HG03060 (cell line): ENCODE results near the gene LRRC4B.
"Not testable (repeated sequence)": the region's sequence is repeated elsewhere in the genome, so short reads cannot be mapped to it uniquely, and the experiment has no call there.

Source experiments
- ATAC-seq: cut with Tn5 transposase; IDR thresholded peaks from one replicate; pipeline ENCODE4 v1.9.1; 2021; ENCODE audit warnings: low read depth, moderate number of reproducible peaks; ENCODE audit not compliant: unreplicated experiment

LRRC4B gene

DNA sequence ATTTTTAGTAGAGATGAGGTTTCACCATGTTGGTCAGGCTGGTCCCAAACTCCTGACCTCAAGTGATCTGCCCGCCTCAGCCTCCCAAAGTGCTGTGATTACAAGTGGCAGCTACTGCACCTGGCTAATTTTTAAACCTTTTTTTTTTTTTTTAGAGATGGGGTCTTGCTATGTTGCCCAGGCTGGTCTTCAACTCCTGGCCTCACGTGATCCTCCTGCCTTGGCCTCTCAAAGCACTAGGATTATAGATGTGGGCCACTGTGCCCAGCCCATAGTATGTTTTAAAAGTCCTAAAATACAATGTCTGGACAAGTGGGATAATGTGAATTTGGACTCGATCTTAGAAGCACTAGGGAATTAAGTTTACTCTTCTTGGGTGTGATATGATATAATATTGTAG is 8.5 kb upstream of the LRRC4B start:
- not testable (repeated sequence) for ATAC-seq

DNA sequence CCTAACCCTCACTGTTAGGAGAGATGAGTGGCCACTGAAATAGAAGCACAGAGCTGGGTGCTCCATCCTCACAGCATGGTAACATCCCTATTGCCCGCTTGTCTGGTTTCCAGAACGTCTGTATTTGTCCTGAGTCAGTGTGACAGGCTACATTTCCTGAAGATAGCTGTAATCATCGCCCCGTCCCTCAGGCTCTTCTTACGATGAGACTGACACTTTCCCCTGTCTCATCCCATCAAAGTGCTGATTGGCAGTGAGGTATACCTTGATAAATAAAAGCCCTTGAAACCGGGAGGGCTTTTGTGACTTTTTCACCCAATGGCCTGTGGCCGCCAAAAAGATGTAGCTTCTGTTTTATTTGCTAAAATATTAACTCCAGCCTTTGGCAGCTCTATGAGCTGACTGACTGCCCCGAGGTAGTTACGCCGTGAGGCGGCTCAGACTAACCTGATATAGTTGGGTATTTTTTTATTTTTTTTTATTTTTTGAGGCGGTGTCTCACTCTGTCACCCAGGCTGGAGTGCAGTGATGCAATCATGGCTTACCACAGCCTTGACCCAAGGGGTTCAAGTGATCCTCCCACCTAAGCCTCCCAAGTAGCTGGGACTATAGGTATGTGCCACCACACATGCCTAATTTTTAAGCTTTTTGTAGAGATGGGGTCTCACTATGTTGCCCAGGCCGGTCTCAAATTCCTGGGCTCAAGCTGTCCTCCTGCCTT is 5.7 kb upstream of the LRRC4B start:
- no peak for ATAC-seq

DNA sequence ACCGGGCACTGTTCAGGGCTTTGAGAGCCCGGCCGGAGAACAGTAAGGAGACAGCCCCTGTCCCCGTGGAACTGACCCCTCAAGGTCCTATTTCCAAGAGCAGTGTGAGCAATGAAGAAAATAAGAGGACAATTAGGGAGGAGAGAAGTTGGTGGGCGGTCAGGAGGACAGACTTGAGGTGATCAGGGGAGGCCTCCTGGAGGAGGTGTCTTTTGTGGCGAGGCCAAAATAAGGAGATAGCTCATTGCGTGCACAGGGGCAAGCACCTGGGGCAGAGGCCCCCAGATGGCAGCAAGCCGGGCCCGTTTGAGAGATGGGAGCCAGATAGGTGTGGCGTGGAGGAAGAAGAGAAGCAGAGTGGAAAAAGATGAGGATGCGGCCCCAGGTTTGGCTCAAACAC is 2.8 kb upstream of the LRRC4B start:
- no peak for ATAC-seq

DNA sequence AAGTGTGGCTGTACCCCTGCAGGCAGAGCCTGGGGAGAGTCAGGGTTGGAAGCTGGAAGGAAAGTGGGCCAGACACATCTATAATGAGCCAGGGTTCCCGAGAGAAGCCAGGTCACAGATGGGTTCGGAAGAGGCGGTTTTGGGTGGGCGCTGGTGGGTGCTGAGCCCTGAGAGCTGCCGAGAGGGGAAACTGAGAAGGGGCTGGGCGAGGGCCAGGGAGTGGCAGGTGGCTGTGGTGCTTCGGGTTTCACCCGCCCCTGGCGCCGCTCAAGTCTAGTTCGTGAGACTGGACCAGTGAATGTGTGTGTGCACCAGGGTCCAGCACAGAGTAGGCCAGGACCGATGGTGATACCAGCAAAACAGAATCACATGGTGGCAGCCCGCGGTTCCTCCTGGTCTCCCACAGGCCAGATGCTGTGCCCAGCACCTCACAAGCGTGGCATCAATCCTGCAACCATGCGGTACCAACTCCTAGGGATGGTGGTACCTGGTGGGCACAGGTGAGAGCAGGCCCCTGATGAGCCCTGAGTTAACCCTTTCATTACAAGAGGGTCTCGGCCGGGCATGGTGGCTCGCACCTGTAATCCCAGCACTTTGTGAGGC is 1.8 kb upstream of the LRRC4B start:
- no peak for ATAC-seq

DNA sequence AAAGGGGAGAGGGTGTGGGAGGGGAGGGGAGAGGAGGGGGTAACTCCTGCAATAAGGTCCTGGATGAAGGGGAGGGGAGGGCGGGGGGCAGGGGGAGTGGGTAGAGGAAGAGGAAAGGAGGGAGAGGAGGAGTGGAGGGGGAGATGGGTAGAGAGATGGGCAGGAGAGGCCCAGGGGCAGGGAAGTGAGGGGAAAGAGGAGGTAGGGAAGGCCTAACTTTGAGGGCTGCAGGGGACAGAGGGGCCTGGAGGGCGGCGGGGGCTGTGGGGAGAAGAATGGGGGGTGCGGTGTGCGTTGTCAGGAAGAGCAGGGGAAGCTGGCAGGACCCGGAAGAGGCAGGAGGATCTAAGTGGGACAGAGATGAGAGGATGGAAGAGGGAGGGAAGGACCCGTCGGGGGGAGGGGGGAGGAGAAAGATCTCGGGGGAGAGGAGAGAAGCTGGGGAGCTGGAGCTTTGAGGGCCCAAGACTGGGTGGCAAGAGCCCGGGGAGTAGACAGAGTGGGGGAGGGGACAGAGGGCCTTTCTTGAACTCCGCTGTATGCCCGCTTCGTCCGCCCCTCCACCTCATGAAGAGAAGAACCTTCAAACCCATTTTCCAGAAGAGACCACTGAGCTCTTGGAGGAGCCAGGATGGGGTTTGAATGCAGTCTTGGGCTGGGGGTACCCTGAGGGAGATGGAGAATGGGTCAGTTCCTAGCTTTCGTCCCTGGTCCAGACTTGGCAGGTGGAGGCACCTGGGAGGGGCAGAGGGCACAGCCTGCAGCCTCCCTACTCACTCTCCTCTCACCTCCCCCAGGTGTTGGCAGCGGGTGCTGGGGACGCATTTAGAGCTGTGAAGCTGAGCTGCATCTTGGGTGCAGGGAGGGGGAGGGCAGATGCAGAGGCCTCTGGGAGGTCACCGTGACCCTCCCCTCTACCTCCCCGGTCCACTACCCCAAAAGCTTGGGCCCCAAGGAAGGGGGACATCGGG is 778 bp upstream of the LRRC4B start:
- ATAC-seq = no peak

DNA sequence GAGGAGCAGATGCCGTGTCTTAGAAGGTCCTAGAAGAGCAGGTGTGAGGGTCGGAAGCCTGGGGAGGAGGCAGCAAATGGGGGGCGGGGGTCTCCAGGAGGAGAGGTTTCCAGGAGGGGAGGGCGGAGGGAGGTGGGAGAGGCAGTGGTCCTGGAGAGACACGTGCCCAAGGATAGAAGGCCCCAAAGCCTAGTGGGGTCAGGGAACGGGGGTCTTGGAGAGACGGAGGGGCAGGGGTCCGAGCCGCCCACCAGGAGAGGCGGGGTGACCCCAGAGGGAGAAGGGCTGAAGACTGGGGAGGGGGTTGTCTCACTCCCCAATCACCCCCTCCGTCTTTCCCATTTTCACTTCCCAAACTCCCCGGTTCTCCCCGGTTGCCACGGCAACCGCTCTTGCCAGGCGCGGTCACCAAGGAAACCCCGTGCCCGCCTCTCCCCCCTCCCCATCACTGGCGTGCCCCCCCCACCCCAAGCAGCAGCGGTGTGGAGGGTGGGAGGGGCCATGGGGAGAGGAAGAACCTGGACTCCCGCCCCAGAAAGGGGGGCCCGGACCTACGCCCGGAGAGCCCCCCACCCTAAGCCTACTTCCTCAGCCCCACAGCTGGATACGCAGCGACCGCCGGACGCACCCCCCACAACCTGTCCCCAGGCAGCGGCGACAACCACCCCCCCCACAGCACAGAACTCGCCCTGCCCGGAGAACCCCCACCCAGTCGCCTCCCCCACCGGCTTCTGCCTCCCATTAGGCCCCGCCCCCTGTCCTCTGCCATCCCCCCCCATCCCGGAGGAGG is 988 bp downstream of the LRRC4B start:
- no peak for ATAC-seq

DNA sequence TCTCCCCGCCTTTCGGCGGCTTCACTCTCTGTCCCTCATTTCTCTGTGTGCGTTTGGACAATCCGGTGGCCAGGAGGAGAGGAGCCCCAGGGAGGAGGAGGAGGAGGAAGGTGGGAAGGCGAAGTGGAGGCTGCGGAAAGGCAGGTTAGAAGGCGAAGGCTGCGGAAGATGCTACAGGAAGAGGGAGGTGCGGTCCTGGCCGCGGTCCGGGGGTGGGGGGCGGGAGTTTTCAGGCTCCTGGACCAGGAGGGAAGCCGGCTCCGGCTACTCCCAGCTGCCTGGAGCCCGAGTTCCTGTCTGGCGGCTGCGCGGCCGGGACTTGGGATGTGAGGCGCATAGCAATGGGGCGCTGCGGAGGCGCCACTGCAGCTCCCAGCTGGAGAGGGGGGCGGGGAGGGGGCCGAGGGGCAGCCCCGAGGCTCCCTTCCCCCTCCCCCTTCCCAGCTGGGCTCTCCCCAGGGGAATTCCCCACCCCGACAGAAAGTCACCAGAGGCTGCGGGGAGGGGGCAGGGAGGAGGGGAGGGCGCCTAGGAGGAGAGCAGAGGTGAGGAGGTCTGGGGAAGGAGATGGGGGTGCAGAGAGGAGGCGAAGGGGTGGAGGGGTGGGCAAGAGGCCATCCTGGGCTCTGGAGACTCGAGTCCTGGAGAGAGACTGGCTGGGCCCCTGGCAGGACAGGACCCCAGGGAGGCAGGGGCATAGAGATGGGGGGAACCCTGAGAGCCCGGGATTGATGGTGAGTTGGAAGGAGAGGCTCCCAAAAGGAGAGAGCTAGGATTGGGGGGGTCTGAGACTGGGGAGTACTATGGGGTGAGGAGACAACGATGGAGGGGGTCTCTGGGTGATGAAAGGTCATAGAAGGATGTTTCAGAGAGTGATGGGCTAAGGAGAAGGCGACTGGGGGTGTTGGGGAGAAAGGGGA is 2.0 kb downstream of the LRRC4B start:
- ATAC-seq = no peak

DNA sequence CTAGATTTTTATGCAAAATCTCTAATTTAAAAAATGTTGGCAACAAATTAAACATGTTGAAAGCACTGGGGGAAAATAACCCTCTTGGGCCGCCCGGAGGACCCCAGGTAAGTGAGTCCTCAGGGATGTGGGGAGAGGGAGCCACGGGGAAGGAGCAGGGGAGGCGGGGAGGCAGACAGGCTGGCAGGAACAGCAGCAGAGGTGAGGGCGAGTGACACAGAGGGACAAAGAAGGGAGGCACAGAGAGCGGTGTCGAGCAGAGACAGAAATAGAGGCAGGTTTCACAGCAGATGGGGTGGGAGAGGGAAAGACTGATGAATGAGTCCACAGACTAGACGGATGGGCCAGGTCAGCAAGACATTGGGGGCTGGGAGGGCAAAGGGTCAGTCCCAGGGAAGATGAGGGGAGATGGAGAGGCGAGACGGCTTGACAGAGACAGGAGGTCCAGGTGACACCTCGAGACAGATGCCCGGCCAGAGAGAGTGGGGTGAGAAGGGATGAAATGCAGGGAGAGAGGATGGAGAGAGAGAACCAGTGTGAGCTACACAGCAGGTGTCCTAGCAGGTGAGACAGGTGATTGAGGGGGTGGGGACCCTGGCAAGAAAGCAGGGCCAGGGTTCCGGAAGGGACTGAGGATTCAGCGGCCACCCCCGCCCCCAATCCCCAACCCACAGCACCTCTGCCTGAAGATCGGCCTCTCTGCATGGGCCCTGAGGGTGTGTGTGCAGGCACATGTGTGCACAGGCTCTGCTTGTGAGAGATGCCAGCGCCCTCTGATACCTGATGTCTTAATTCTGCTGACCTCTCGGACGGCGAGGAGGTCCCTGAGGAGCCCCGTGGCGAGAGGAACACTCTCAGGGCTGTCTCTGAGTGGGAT is 3.8 kb downstream of the LRRC4B start:
- ATAC-seq = no peak

DNA sequence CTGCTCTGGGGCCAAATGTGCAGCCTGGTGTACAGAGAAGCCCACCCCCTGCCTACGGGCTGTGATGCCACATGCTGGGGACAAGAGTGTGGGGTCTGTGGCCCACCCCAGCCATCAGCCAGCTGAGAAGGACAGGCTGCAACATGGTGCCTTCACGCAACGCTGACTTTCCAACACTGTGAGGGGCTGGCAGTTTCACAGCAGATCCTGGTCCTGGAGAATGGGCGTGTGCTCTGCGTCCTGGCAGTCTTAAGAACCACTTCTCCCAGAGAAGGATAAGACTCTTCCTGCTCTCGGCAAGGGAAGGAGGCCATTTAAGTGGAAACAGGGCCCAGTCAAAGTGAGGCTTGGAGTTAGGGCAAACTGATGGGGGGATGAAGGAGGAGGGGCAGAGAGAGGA is 4.6 kb downstream of the LRRC4B start:
- ATAC-seq = no peak

DNA sequence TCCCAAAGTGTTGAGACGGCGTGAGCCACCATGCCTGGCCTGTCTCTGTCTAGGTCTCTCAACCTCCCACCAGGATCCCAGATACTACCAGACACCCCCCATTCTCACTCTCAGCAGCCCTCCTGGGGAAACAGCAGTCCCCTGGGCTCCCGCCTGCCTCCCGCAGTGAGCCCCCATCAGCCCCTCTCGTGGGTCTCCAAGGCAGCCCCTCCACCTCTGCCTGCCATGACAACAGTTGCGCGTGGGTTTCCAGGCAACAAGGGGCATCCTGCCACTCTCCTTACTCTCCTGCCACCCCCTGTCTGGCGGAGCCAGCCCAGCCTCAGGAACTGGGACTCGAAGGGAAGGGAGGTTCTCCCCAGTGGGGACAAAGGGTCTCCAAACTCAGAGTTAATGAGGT is 5.2 kb downstream of the LRRC4B start:
- ATAC-seq = no peak

DNA sequence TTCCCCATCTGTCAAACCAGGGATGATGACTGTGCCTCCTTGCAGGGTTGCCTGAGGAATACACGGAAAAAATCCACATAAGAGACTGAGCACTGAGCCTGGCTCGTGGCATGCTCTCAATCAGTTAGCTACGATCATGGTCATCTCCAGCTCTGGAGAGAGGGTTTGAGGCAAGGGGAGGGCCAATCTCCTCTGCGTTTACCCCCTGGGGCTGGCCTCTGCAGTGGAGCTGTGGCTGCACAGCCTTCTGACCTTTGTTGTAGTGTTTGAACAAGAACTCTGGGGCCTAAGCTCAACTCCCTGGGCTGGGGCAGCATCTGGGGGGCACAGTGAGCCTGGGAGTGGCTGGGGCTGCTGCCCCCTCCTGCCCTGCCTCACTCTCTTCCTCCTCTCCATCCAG is 5.9 kb downstream of the LRRC4B start:
- no peak for ATAC-seq

DNA sequence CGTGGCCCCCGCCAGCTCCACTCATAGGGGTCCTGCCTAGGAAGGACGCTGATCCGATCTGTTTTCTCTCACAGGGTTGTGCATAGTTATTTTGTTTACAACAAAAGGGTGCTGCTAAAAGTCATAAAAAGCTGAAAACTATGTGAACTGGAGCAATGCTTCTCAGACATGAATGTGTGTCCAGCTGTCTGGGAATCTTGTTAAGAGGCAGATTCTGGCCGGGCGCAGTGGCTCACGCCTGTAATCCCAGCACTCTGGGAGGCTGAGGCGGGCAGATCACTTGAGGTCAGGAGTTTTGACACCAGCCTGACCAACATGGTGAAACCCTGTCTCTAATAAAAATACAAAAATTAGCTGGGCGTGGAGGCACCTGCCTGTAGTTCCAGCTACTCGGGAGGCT is 8.6 kb downstream of the LRRC4B start:
- no peak for ATAC-seq

DNA sequence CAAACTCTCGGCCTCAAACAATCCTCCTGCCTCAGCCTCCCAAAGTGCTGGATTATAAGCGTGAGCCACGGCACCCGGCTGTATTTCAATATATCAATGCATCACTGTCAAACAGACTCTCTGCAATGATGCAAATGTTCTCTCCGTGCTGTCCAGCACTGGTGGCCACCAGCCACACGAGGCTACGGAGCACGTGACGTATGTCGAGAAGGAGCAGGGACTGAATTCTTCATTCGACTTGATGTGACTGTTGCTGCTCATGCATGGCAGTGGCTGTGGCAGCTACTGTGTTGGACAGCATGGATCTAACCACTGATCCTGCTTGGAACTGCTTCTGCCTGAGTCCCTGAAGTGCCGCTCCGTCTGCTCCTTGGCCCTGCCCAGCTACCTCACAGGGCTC is 9.8 kb downstream of the LRRC4B start:
- no peak for ATAC-seq

DNA sequence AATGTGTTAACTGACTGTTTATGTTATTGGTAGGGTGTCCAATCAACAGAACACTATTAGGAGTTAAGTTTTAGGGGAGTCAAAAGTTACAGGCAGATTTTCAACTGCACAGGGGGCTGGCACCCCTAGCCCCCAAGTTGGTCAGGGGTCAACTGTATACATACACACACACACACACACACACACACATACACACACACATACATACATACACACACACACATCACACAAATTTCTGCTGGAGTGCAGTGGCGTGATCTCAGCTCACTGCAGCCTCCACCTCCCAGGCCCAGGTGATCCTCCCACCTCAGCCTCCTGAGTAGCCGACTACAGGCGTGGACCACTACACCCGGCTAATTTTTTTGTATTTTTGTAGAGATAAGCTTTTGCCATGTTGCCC is 10.2 kb downstream of the LRRC4B start:
- ATAC-seq = no peak

DNA sequence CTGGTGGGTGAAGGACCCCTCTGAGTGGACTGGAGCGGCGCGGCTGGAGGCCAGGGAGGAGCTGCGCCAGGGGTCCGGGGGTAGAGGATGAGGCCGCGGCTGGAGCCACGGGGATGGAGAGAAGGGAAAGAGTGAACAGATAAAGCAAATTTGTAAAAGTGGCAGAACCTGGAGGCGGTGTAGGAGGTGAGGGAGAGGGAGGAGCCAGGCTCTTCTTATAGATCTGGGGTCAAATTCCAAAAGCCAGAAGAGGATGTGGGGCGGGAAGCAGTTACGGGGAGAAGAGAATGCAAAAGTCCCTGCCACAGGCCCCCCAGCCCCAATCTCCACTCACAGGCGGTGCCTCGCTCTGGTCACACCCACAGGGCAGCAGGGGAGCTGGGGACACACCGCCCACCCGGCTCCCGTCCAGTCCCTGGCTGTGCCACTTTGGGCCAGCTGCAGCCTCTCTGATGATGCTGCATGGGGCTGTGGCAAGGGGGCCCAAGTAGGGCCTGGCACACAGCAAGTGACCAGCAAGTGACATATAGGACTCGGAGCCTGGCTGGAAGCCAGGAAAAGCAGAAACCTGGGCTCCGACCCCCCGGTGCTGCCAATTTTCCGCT is 11.1 kb downstream of the LRRC4B start:
- ATAC-seq = no peak

DNA sequence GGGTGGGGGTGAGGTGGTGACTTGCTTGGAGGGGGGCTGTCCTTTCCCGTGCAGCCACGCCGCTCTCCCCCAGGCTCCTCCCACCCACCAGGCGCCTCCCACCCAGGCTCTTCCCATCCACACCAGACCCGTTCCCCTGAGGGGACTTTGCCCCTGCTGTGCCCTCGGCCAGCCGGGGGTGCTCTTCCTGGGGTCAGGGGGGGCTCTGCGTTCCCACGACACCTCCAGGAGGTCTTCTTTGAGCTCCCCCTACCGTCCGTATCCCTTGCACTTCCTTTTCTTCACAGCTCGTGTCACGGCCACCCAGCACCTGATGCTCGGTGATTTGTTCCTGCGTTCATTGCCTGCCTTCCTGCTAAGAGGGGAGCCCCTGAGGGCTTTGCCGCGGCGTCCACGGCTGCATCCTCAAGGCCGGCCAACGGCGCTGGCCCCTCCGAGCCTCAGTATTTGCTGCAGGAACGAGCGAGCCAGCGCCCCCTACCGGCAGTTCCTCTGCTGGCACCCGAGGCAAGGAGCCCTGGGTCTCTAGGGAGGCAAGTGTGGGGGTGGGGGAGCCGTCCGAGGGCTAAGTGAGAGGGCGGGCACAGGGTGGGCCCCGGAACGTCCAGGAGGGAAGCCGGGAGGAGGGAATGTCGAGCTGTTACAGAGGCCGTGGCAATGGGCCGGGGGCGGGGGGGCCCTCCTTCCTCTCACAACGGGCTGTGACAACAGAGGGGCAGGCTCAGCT is 11.8 kb downstream of the LRRC4B start:
- ATAC-seq = no peak

DNA sequence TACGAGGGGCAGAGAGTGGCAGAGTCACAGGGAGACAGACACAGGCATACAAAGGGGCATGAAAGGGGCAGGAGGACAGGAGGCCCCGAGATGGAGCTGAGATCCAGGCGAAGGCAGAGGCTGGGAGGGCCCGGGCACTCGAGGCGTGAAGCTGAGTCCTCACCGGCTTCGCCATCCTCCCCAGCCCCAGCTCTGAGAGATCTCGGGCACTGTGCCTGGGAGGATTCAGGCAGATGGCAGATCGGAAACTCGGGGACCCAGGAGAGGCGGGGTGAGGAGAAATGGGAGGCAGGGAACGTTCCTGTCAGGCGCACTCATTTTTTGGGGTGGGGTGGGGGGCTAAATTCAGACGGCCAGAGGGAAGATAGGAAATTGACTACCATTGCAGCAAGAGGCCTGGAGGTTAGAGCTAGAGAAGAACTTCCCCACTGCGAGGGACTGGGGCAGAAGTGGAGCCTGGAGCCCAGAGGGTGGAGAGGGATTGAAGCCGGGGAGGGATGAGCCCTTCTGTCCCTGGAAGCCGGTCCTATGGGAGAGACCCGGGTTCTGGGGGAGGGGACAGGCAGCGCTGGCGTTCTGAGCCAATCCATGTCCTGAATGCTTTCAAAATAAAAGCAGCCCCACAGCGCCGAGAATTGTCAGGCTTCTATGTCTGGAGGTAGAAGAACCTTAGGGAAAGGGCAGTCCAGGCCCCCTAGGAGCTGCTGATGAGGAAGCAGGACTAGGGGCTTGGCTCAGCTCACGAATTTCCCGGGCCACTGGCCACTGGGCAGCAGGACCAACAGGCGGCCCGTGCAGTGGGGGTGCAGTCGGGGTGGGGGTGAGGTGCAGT is 12.6 kb downstream of the LRRC4B start:
- no peak for ATAC-seq
